K562 (cell line): Measurements from ENCODE around the gene NINJ1. TPM values are rescaled to one million over a fixed set of nuclear protein-coding genes. Genes with fewer than 3 reads are reported as not detected.

Experiments used
- ATAC-seq: fragments of 200-7000 bp; cut with Tn5 transposase; 3 replicates; pipeline ENCODE4 v1.9.1; 2020; ENCODE audit warnings: moderate library complexity
- BruUV-seq: library from RNA; stranded (reverse); fragments of 400-500 nt; replicated peaks from 2 replicates; lab custom pipeline; 2021; lab: Mats Ljungman, UMichigan
- CTCF ChIA-PET: fragments of 300-600 bp; formaldehyde crosslinking; extraction: SDS; loops from one replicate; lab custom pipeline; 2021; ENCODE audit warnings: low intra/inter-chr PET ratio; lab: Yijun Ruan, JAX
- POLR2A ChIA-PET: fragments of 300-600, 350-650 bp; sonication (Branson Sonifier 250); formaldehyde crosslinking; extraction: SDS; loops from one replicate; lab custom pipeline; 2021; ENCODE audit warnings: antibody characterized with exemption, inconsistent platforms; lab: Yijun Ruan, JAX
- DNase-seq, 4 experiments: peaks; one replicate each; pipeline versions ENCODE4 v3.0.0 to v3.0.0-alpha.2; 2011 to 2018; ENCODE audit warnings: low spot score in 3 of 4, mixed read lengths in 3 of 4; ENCODE audit errors: extremely low read depth in 1 of 4
- FAIRE-seq: peaks from 2 replicates; lab custom pipeline; 2011; peaks lifted over from hg19 to GRCh38; lab: Jason Lieb, UNC
- H2AFZ ChIP-seq: 2 replicates; pipeline ENCODE4 v1.6.0; 2011; ENCODE audit warnings: low read depth, low read length, control low read depth, inconsistent platforms
- H3K27ac ChIP-seq: fragments of 200-600 bp; 3 replicates; pipeline ENCODE4 v1.8.0; 2011; ENCODE audit warnings: low read depth, mild to moderate bottlenecking, control low read depth, inconsistent platforms, low read length, moderate library complexity, mixed read lengths; ENCODE audit errors: extremely low read depth
- H3K27me3 ChIP-seq, 2 experiments: fragments of 300-600 bp in 1 of 2; 2 replicates in 1 of 2; 3 replicates in 1 of 2; pipeline versions ENCODE4 v1.6.0 to v1.8.0; 2011; ENCODE audit warnings: inconsistent platforms in 2 of 2, low read length in 2 of 2, mild to moderate bottlenecking in 1 of 2, mixed read lengths in 1 of 2, moderate library complexity in 1 of 2; ENCODE audit not compliant: control insufficient read depth in 2 of 2, insufficient read depth in 2 of 2
- H3K36me3 ChIP-seq: fragments of 300-600 bp; 3 replicates; pipeline ENCODE4 v1.8.0; 2011; ENCODE audit warnings: mild to moderate bottlenecking, low read length, inconsistent platforms; ENCODE audit not compliant: control insufficient read depth, insufficient read depth
- H3K4me1 ChIP-seq, 2 experiments: fragments of 200-600 bp in 1 of 2; replicated peaks in 1 of 2; 2 replicates in 1 of 2; 3 replicates in 1 of 2; pipeline versions ENCODE4 v1.5.1 to v1.8.0; 2011; ENCODE audit warnings: inconsistent platforms in 2 of 2, low read length in 2 of 2, mild to moderate bottlenecking in 1 of 2, mixed read lengths in 1 of 2, moderate library complexity in 1 of 2; ENCODE audit not compliant: control insufficient read depth in 2 of 2, insufficient read depth in 2 of 2
- H3K4me2 ChIP-seq: 2 replicates; pipeline ENCODE4 v1.6.1; 2011; ENCODE audit warnings: low read length, control low read depth, inconsistent platforms, mixed read lengths; ENCODE audit not compliant: insufficient read depth
- H3K4me3 ChIP-seq: fragments of 200-600 bp; sonication (generic), shearing (Covaris generic); 2 replicates; pipeline ENCODE4 v1.5.1; 2016; ENCODE audit warnings: control low read depth, inconsistent platforms
- H3K79me2 ChIP-seq: fragments of 200-600 bp; 3 replicates; pipeline ENCODE4 v1.8.0; 2011; ENCODE audit warnings: low read length, inconsistent platforms; ENCODE audit not compliant: control insufficient read depth, insufficient read depth
- H3K9ac ChIP-seq, 2 experiments: 2 replicates each; pipeline versions ENCODE4 v1.6.0 to v1.6.1; 2011; ENCODE audit warnings: low read depth in 2 of 2, low read length in 2 of 2, control low read depth in 1 of 2, inconsistent platforms in 1 of 2, mild to moderate bottlenecking in 1 of 2, mixed read lengths in 1 of 2; ENCODE audit not compliant: insufficient read depth in 1 of 2
- H3K9me1 ChIP-seq: one replicate; pipeline ENCODE4 v1.6.0; 2011; ENCODE audit warnings: inconsistent platforms, mild to moderate bottlenecking, low read length, moderate library complexity; ENCODE audit not compliant: control insufficient read depth, insufficient read depth
- H3K9me3 ChIP-seq: replicated peaks from 2 replicates; pipeline ENCODE4 v1.5.1; 2011; ENCODE audit warnings: low read depth, low read length, inconsistent platforms; ENCODE audit not compliant: control insufficient read depth, insufficient read depth
- H4K20me1 ChIP-seq: replicated peaks from 2 replicates; pipeline ENCODE4 v1.6.1; 2011; ENCODE audit warnings: low read length, inconsistent platforms, mixed read lengths; ENCODE audit not compliant: control insufficient read depth, insufficient read depth
- C11orf30 ChIP-seq: fragments of 450-650 bp; IDR thresholded peaks from 2 replicates; pipeline ENCODE4 v1.6.1; 2016; ENCODE audit warnings: low read depth, mild to moderate bottlenecking
- ZKSCAN1 ChIP-seq: fragments of 150-350 bp; IDR thresholded peaks from 2 replicates; pipeline ENCODE4 v1.6.1; 2016; ENCODE audit warnings: low read depth, low read length
- WGBS: fragments of 100-300 bp; shearing (Covaris generic); methylation state at CpG from one replicate; pipeline ENCODE4 v1.1.6; 2016; ENCODE audit warnings: low coverage, mixed read lengths; ENCODE audit not compliant: insufficient coverage; ENCODE audit errors: missing lambda C conversion rate; 5-methylcytosine and 5-hydroxymethylcytosine counted together
- in situ Hi-C: fragments of 300-500 bp; cut with MboI; formaldehyde crosslinking; loops from 4 replicates; pipeline ENCODE4 v1.15.0; 2018; ENCODE audit warnings: inconsistent platforms, mixed read lengths
- intact Hi-C: fragments of 100-400 bp; cut with micrococcal nuclease; formaldehyde crosslinking; loops from 2 replicates; pipeline ENCODE4 v1.14.2; 2022
- polyA plus RNA-seq, 8 experiments: library from polyadenylated mRNA; depleted of rRNA in 4 of 8; stranded (reverse) in 5 of 8; unstranded in 3 of 8; fragments of >200 nt; fragmentation: Nextera tagmentation in 2 of 8; fragmentation: Illumina TruSeq in 1 of 8; extraction: Ambion mirVana in 2 of 8; extraction: Trizol in 1 of 8; gene quantifications; 2 replicates each; pipeline versions ENCODE4 v1.2.1 to v1.2.3, GENCODE V29; 2011 to 2014; ENCODE audit warnings: inconsistent platforms in 1 of 8, missing spikeins in 1 of 8
- total RNA-seq, 7 experiments: library from RNA; depleted of rRNA in 6 of 7; stranded (reverse); fragments of >200 nt in 6 of 7; fragmentation: Illumina TruSeq in 2 of 7; extraction: Trizol in 2 of 7; gene quantifications; 2 replicates each; pipeline versions ENCODE4 v1.2.1 to v1.2.3, GENCODE V29; 2011 to 2021; ENCODE audit warnings: low replicate concordance in 1 of 7
- TF ChIP-seq, protein P1 (sequence below): fragments of 450-650 bp; IDR thresholded peaks from 2 replicates; pipeline ENCODE4 v1.6.1; 2016; ENCODE audit warnings: antibody characterized with exemption
- TF ChIP-seq, protein P2 (sequence below), 2 experiments: IDR thresholded peaks in 1 of 2; conservative IDR thresholded peaks in 1 of 2; 2 replicates each; pipeline ENCODE4 v1.6.1; 2016; ENCODE audit warnings: low read depth in 2 of 2, mild to moderate bottlenecking in 1 of 2, missing compliant biosample characterization in 1 of 2, missing genetic modification characterization in 1 of 2, moderate library complexity in 1 of 2

Gene NINJ1
- total and polyA plus RNA-seq, 9 of the 15 experiments (the other 6 are each of a cell fraction or from before 2014, with no cell fraction given), result 0.13 to 8.4 (median 4.9) TPM

DNA sequence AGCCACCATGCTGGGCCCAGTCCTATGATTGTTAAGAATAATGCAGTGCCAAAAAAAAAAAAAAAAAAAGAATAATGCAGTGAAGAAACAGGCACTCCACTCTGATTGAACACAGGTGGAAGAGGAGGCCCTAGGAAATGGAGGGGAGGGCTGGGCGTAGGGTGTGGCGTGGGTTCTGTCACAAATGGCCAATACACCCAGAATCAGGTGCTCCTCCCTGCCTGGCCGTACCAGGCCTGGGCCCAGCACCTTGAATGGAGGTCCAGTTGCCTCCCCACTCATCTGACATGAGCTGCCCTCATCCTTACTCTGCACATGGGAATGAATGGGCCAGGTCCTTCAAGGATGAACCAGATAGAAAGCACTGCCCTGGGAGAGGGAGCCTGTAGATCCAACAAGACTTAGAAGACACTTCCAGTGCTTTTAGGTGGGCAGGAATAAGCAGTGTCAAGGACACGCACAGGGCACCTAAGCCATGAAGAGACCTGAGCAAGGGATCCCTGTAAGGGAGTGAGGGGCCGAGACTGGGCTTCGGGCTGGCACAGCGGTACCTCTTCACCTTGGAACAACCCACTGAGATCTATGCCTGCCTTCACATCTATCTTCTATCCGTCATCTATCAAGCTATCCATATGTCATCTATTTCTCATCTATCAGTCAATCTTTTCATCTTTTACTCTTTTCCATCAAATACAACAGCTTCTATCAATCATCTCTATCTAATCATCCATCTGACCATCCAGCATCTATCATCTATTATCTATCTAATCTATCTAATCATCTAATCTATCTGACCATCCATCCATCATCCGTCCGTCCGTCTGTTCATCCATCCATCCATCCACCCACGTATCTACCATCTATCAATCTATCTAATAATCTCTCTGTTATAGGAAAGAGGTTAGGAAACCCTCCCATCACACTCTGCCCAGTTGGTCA lies 15.9 kb downstream of the NINJ1 start:
- no peak overlapping the region for H3K27ac ChIP-seq
- ChIA-PET POLR2A (interaction anchor here (0.9 to 1.4 kb wide), 5 partner anchors 9 to 17 kb away, joined by 3 to 7 read pairs (median 3); partner anchors contain the start of gene NINJ1), CTCF (no interaction called here)
- H3K9ac ChIP-seq, result no peak overlapping the region
- no peaks in the 10 kb centered on the region for H3K9me3 ChIP-seq
- H4K20me1 ChIP-seq, result no peaks in the 10 kb centered on the region
- no TSS peak for BruUV-seq
- no peak overlapping the region for H2AFZ ChIP-seq
- FAIRE-seq (no peak), ATAC-seq (no peak), DNase-seq (no peak)
- 68% methylated on average over 12 of the region's 12 CpGs for WGBS
- H3K79me2 ChIP-seq, result no peaks in the 10 kb centered on the region
- H3K4me3 ChIP-seq, result no peak overlapping the region
- peaks cover 3% of the 10 kb centered on the region for H3K9me1 ChIP-seq
- in situ Hi-C loops, result no loop called here
- 0 out of 3 replicates have a peak, but pooled peaks cover 1% of the 10 kb centered on the region for H3K36me3 ChIP-seq
- no peak overlapping the region for H3K4me2 ChIP-seq
- peaks cover 44 to 52% of the 10 kb centered on the region in 2 experiments for H3K4me1 ChIP-seq
- intact Hi-C loops, result no loop called here
- H3K27me3 ChIP-seq, result no peaks in the 10 kb centered on the region
- TF ChIP-seq ZKSCAN1 (no peak), C11orf30 (no peak)
- TF ChIP-seq, protein P1, sequence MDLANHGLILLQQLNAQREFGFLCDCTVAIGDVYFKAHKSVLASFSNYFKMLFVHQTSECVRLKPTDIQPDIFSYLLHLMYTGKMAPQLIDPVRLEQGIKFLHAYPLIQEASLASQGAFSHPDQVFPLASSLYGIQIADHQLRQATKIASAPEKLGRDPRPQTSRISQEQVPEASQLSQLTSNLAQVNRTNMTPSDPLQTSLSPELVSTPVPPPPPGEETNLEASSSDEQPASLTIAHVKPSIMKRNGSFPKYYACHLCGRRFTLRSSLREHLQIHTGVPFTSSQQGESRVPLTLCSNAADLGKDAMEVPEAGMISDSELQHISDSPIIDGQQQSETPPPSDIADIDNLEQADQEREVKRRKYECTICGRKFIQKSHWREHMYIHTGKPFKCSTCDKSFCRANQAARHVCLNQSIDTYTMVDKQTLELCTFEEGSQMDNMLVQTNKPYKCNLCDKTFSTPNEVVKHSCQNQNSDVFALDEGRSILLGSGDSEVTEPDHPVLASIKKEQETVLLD, result peak; percentile 85
- TF ChIP-seq, protein P2, sequence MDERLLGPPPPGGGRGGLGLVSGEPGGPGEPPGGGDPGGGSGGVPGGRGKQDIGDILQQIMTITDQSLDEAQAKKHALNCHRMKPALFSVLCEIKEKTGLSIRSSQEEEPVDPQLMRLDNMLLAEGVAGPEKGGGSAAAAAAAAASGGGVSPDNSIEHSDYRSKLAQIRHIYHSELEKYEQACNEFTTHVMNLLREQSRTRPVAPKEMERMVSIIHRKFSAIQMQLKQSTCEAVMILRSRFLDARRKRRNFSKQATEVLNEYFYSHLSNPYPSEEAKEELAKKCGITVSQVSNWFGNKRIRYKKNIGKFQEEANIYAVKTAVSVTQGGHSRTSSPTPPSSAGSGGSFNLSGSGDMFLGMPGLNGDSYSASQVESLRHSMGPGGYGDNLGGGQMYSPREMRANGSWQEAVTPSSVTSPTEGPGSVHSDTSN (CRISPR knock-in tag; IDR thresholded peaks at IDR 0.05; ENCODE audit: low read depth), result no peak
- TF ChIP-seq, protein P2 (tag; conservative IDR thresholded peaks at IDR 0.05; ENCODE audit: low read depth), result peak; percentile 27; the same call in 1 of the 2 replicates
